Chondrocyte (in vitro differentiated cells): ENCODE measurements around the gene TSR3. TPM values are rescaled to one million over a fixed set of nuclear protein-coding genes. Genes with fewer than 3 reads are reported as not detected.

Source experiments
- DNase-seq: peaks from one replicate; pipeline ENCODE4 v3.0.0; 2021; ENCODE audit warnings: mixed read lengths, low spot score
- H3K27ac Mint-ChIP-seq: one replicate; pipeline ENCODE4 v1.8.0; 2021; ENCODE audit warnings: mild to moderate bottlenecking, moderate library complexity, mixed read lengths; ENCODE audit not compliant: unreplicated experiment
- H3K27me3 Mint-ChIP-seq: 2 replicates; pipeline ENCODE4 v1.8.0; 2021; ENCODE audit warnings: low read depth, mixed read lengths
- H3K36me3 Mint-ChIP-seq: 2 replicates; pipeline ENCODE4 v1.8.0; 2021; ENCODE audit warnings: low read depth, mixed read lengths
- H3K4me1 Mint-ChIP-seq: 2 replicates; pipeline ENCODE4 v1.8.0; 2021; ENCODE audit warnings: low read depth, mild to moderate bottlenecking, mixed read lengths
- H3K4me3 Mint-ChIP-seq: one replicate; pipeline ENCODE4 v1.8.0; 2021; ENCODE audit warnings: mild to moderate bottlenecking, moderate library complexity, mixed read lengths; ENCODE audit not compliant: unreplicated experiment
- H3K9me3 Mint-ChIP-seq: 2 replicates; pipeline ENCODE4 v1.8.0; 2021; ENCODE audit warnings: low read depth, mixed read lengths
- CTCF ChIP-seq: fragments of 200-600 bp; sonication (generic); IDR thresholded peaks from 2 replicates; pipeline ENCODE4 v1.5.0; 2021; ENCODE audit warnings: antibody characterized with exemption, mild to moderate bottlenecking, moderate library complexity
- total RNA-seq: library from RNA; stranded (reverse); gene quantifications from 3 replicates; pipeline ENCODE4 v1.2.1, GENCODE V29; 2021

TSR3 gene
- total RNA-seq, 1 donor from 2014 or later, result 56.0 TPM

GRCh38 chr16:1377406-1378010, 25.8 kb upstream of the TSR3 start:
- H3K4me1 Mint-ChIP-seq, result peaks cover 19% of the 10 kb centered on the region
- H3K4me3 Mint-ChIP-seq, result no peak overlapping the region
- no peaks in the 10 kb centered on the region for H3K36me3 Mint-ChIP-seq
- TF ChIP-seq CTCF, result no peak
- H3K27ac Mint-ChIP-seq, result no peak overlapping the region
- no peaks in the 10 kb centered on the region for H3K27me3 Mint-ChIP-seq
- H3K9me3 Mint-ChIP-seq, result no peaks in the 10 kb centered on the region
- DNase-seq, result no peak

DNA sequence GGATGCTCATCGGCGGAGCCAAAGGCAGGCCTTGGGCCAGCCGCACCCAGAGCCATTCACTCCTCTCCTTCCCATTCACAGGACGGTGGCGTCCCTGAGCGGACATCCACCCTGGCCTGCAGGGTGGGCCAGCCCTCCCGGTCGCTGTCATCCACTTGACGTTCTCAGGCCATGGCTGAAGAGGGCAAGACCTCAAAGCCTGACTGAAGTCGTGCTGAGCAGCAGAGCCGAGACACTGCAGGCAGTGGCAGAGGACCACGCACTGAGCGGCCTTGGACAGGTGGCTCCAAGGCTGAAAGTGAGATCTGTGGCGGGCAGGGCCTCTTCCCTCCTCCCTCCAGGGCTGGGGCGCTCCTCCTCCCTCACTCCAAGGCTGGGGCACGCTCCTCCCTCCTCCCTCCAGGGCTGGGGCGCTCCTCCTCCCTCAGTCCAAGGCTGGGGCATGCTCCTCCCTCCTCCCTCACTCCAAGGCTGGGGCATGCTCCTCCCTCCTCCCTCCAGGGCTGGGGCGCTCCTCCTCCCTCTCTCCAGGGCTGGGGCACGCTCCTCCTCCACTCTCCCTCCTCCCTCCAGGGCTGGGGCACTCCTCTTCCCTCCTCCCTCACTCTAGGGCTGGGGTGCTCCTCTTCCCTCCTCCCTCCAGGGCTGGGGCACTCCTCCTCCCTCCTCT, 24.2 kb upstream of the TSR3 start:
- DNase-seq, result no peak
- no peaks in the 10 kb centered on the region for H3K9me3 Mint-ChIP-seq
- H3K36me3 Mint-ChIP-seq, result no peaks in the 10 kb centered on the region
- H3K4me1 Mint-ChIP-seq, result peaks cover 19% of the 10 kb centered on the region
- H3K4me3 Mint-ChIP-seq, result no peak overlapping the region
- no peak for TF ChIP-seq CTCF
- no peak overlapping the region for H3K27ac Mint-ChIP-seq
- no peaks in the 10 kb centered on the region for H3K27me3 Mint-ChIP-seq

DNA sequence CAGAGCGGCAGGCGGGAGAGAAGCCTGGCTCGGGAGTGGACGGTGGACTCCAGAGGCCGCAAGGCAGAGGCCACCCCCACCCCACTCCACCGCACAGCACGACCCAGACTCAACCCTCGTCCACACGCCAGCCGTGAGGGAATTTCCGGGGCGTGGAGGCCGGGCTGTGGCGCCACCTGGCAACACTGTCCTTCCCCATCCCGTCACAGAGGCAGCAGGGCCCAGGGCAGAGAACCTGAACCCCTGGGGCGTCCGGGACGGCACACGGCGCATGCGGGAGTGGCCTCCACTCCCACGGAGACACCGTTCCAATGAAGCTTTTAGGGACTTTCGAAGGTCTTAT, 23.6 kb upstream of the TSR3 start:
- no peaks in the 10 kb centered on the region for H3K27me3 Mint-ChIP-seq
- DNase-seq, result no peak

DNA sequence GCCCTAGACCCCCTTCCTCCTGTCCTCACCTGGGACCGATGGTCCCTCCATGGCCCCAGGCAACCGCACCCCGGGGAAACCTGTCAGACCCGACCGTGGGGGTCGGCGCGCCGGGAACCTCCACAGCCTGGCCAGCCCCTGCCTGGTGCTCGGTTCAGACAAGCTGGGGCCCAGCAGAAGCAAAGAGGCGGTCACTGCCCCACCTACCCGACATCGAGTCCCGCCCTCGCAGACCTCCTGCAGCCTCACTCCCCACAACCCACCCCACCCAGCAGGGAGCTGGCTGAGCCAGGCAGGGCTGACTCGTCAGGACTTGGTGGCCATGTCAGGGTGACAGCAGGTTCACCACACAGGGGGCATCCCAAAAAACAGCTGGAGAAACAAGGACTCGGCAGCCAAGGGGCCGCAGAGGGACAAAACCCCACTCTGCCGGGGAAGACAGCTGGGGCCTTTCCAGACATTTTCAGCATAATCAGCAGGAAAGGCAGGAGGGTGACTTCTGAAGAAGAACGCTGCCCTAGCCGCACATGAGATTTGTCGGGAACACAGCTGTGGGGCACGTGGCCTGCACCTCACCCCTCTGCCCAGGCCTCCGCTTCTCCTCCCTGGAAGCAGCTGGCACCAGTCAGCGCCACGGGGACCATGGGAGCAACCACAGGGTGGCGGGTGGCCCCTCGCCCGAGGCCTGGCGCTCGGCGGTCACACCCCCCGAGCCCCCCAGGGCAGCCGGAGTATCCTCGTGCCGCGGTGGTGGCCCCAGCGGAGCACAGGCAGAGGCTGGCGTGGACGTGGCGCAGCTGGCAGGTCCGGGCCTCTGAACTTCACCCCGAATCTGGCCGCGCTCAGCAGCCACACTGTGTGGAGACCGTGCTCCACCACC, 23.0 kb upstream of the TSR3 start:
- Mint-ChIP-seq H3K9me3 (no peaks in the 10 kb centered on the region), H3K27me3 (no peaks in the 10 kb centered on the region)

More for the DNA sequence above, 23.6 kb upstream of the TSR3 start:
- peaks cover 19% of the 10 kb centered on the region for H3K4me1 Mint-ChIP-seq
- no peak overlapping the region for H3K4me3 Mint-ChIP-seq
- no peaks in the 10 kb centered on the region for H3K9me3 Mint-ChIP-seq
- TF ChIP-seq CTCF, result no peak
- H3K36me3 Mint-ChIP-seq, result no peaks in the 10 kb centered on the region
- no peak overlapping the region for H3K27ac Mint-ChIP-seq

More for the DNA sequence above, 23.0 kb upstream of the TSR3 start:
- no peak overlapping the region for H3K4me3 Mint-ChIP-seq
- H3K4me1 Mint-ChIP-seq, result peaks cover 14% of the 10 kb centered on the region
- no peaks in the 10 kb centered on the region for H3K36me3 Mint-ChIP-seq
- no peak overlapping the region for H3K27ac Mint-ChIP-seq
- peak; percentile 91 for DNase-seq
- TF ChIP-seq CTCF, result no peak
